H1 (cell line): ENCODE data around the gene C1GALT1. TPM values are rescaled to one million over a fixed set of nuclear protein-coding genes. Genes with fewer than 3 reads are reported as not detected.

Source experiments
- BACH1 ChIP-seq: IDR thresholded peaks from 2 replicates; pipeline ENCODE4 v1.6.1; 2012; ENCODE audit warnings: low read length, improper control_type of control experiment
- CHD2 ChIP-seq: IDR thresholded peaks from 2 replicates; pipeline ENCODE4 v1.6.1; 2012; ENCODE audit warnings: low read length, improper control_type of control experiment
- EZH2 ChIP-seq: fragments of 200-600 bp; sonication (generic); IDR thresholded peaks from 2 replicates; pipeline ENCODE4 v1.7.1; 2012; ENCODE audit warnings: low read depth, mild to moderate bottlenecking, moderate library complexity, low read length, inconsistent platforms; ENCODE audit not compliant: severe bottlenecking
- FOSL1 ChIP-seq: IDR thresholded peaks from 2 replicates; pipeline ENCODE4 v1.6.1; 2011; ENCODE audit warnings: mild to moderate bottlenecking, low read depth, low read length, moderate library complexity; ENCODE audit not compliant: insufficient read depth
- KDM4A ChIP-seq: IDR thresholded peaks from one replicate; pipeline ENCODE4 v1.7.1; 2012; ENCODE audit warnings: low read depth, mild to moderate bottlenecking, moderate library complexity, low read length, inconsistent platforms; ENCODE audit not compliant: severe bottlenecking
- NRF1 ChIP-seq: IDR thresholded peaks from 2 replicates; pipeline ENCODE4 v1.6.1; 2011; ENCODE audit warnings: mild to moderate bottlenecking, low read depth, low read length, improper control_type of control experiment
- PHF8 ChIP-seq: fragments of 200-600 bp; sonication (generic); conservative IDR thresholded peaks from 2 replicates; pipeline ENCODE4 v1.7.1; 2012; ENCODE audit warnings: low read depth, mild to moderate bottlenecking, inconsistent platforms, low read length, moderate library complexity
- polyA plus RNA-seq, 7 experiments: library from polyadenylated mRNA; depleted of rRNA in 3 of 7; stranded (reverse) in 5 of 7; unstranded in 2 of 7; fragments of >200 nt in 5 of 7; fragments of 200-250 nt in 2 of 7; gene quantifications; 1 replicate in 5 of 7; 2 replicates in 1 of 7; 4 replicates in 1 of 7; pipeline versions ENCODE4 v1.2.1 to v1.2.3, GENCODE V29; 2011 to 2013; ENCODE audit warnings: missing spikeins in 2 of 7, mixed read lengths in 2 of 7
- total RNA-seq: library from RNA; stranded (reverse); fragmentation: NEBNext Ultra II Directional; extraction: Animal tissue kit (Norgen Biotek cat#: 25700); gene quantifications from 2 replicates; pipeline ENCODE4 v1.2.1, GENCODE V29; 2021

The C1GALT1 gene
- total and polyA plus RNA-seq, 2 of the 8 experiments (the other 6 are each of a cell fraction or from before 2014, with no cell fraction given) = 18.7 to 94.2 TPM

GRCh38 chr7:7294911-7295310 lies 112.6 kb downstream of the C1GALT1 start (continued):
- TF ChIP-seq NRF1 (no peak), PHF8 (no peak), KDM4A (no peak), BACH1 (no peak), EZH2 (no peak), CHD2 (no peak), FOSL1 (no peak)
- TF ChIP-seq, all 59 proteins: peak for 0
